Hepatocyte (in vitro differentiated cells): Measurements from ENCODE around the gene RAP1GDS1.

Source experiments
- EZH2 ChIP-seq: fragments of 200-600 bp; sonication (generic); IDR thresholded peaks from 2 replicates; pipeline ENCODE4 v1.6.1; 2016; ENCODE audit warnings: antibody characterized with exemption, mild to moderate bottlenecking, borderline replicate concordance
- TF ChIP-seq, protein P1 (sequence below): fragments of 200-600 bp; sonication (generic); IDR thresholded peaks from 2 replicates; pipeline ENCODE4 v1.5.1; 2016; ENCODE audit warnings: antibody characterized with exemption, mild to moderate bottlenecking; ENCODE audit not compliant: poor library complexity

DNA sequence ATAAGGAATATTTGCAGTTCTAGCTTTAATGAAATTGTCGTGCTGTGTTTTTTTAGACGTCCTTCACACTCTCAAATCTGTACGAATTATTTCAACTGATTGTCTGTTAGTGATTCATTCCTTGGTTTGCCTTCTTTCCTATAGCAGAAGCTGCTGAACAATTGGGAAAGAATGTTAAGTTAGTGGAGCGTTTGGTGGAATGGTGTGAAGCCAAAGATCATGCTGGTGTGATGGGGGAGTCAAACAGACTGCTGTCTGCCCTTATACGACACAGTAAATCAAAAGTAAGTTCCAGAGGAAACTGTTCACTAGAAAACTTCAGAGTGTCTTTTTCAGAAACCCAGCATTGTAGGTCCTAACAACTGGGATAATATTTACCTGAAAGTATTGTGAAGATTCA is 159.9 kb downstream of the RAP1GDS1 start:
- TF ChIP-seq, protein P1, sequence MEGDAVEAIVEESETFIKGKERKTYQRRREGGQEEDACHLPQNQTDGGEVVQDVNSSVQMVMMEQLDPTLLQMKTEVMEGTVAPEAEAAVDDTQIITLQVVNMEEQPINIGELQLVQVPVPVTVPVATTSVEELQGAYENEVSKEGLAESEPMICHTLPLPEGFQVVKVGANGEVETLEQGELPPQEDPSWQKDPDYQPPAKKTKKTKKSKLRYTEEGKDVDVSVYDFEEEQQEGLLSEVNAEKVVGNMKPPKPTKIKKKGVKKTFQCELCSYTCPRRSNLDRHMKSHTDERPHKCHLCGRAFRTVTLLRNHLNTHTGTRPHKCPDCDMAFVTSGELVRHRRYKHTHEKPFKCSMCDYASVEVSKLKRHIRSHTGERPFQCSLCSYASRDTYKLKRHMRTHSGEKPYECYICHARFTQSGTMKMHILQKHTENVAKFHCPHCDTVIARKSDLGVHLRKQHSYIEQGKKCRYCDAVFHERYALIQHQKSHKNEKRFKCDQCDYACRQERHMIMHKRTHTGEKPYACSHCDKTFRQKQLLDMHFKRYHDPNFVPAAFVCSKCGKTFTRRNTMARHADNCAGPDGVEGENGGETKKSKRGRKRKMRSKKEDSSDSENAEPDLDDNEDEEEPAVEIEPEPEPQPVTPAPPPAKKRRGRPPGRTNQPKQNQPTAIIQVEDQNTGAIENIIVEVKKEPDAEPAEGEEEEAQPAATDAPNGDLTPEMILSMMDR, result no peak
- no peak for TF ChIP-seq EZH2
